Thyroid gland (tissue), 4 donors: ENCODE measurements around the gene CWC22. TPM values are rescaled to one million over a fixed set of nuclear protein-coding genes. Genes with fewer than 3 reads are reported as not detected.

Experiments used
- DNase-seq, 2 donors: peaks; one replicate each; pipeline ENCODE4 v3.0.0-alpha.2; 2019
- H3K27ac ChIP-seq, 3 donors: fragments of 200-600 bp; sonication (generic); 1 replicate in 2 of 3; 2 replicates in 1 of 3; pipeline ENCODE4 v1.5.1; 2016 to 2019; ENCODE audit warnings: mild to moderate bottlenecking in 1 of 3, moderate library complexity in 1 of 3
- H3K27me3 ChIP-seq: fragments of 200-600 bp; sonication (generic); one replicate; pipeline ENCODE4 v1.5.1; 2019
- H3K36me3 ChIP-seq, 2 donors: fragments of 200-600 bp; sonication (generic); one replicate each; pipeline ENCODE4 v1.5.1; 2016 to 2019
- H3K4me1 ChIP-seq, 2 donors: fragments of 200-600 bp; sonication (generic); one replicate each; pipeline ENCODE4 v1.5.1; 2017 to 2019
- H3K4me3 ChIP-seq, 3 donors: fragments of 200-600 bp; sonication (generic); replicated peaks in 1 of 3; 1 replicate in 2 of 3; 2 replicates in 1 of 3; pipeline ENCODE4 v1.5.1; 2016; ENCODE audit warnings: mild to moderate bottlenecking in 1 of 3
- H3K9me3 ChIP-seq: fragments of 200-600 bp; sonication (generic); one replicate; pipeline ENCODE4 v1.5.1; 2017
- POLR2A ChIP-seq, 2 donors: fragments of 450-650 bp; IDR thresholded peaks; one replicate each; pipeline ENCODE4 v1.6.1; 2017; ENCODE audit warnings: antibody characterized with exemption in 2 of 2, mild to moderate bottlenecking in 2 of 2, moderate library complexity in 1 of 2
- WGBS, 2 donors: methylation state at CpG; one replicate each; pipeline ENCODE4 v1.1.5; 2017; 5-methylcytosine and 5-hydroxymethylcytosine counted together
- intact Hi-C: fragments of 100-400 bp; cut with DNase I; formaldehyde crosslinking; loops from one replicate; pipeline ENCODE4 v1.15.1; 2023
- total RNA-seq, 4 donors: library from RNA; depleted of rRNA; stranded (reverse); fragments of >200 nt; gene quantifications; one replicate each; pipeline ENCODE4 v1.2.3, GENCODE V29; 2016
- TF ChIP-seq, protein P1 (sequence below), 6 experiments: fragments of 200-600 bp in 3 of 6; fragments of 450-650 bp in 3 of 6; sonication (generic) in 3 of 6; IDR thresholded peaks; one replicate each; pipeline ENCODE4 v1.5.1; 2016 to 2019; ENCODE audit warnings: antibody characterized with exemption in 6 of 6, mild to moderate bottlenecking in 2 of 6, inconsistent platforms in 1 of 6, moderate library complexity in 1 of 6

Gene CWC22
- total RNA-seq, 4 donors from 2014 or later, result 22.0 to 31.7 (median 26.8) TPM

DNA sequence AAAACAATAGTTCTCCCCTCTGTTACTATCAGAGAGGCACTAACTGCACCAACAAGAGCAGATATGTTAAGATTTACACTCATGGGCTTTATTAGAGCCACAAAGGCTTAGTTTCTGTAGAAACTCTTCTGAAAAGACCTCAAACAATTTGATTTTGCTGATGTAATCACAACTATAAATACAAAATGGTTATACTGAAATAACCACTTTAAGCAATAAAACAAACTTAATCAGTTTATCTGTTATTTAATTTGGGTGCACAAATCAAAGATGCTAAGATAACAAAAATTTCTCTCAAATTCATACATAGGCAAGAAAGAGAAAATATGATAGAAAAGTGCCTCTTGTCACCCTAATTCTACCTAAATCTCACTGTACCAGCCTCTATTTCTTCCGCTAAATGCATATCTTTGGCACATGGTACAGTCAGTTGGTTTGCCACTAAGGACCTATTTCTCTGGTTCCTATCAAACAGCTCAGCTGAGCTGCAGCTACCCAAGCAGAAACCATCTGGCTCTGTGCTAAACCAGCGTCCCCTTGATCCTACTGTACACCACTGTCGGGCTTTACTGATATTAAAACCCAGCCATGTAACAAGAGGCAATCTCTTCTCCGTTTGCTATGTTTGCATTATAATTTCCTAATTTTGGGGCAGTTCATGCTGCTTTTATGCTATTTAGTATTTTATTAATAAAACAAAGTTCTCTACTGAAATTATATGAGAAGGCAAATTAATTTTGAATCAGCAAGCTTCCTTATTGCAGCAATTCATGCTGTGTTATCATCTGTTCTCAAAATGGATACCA is 60.1 kb downstream of the CWC22 start:
- no peak overlapping the region for H3K4me3 ChIP-seq
- no peaks in the 10 kb centered on the region for H3K4me1 ChIP-seq
- no peak for DNase-seq
- H3K27me3 ChIP-seq, result no peaks in the 10 kb centered on the region
- no peak overlapping the region for H3K27ac ChIP-seq
- H3K9me3 ChIP-seq, result no peaks in the 10 kb centered on the region
- 98 to 100% methylated on average over 4 of the region's 4 CpGs for WGBS, 2 donors
- H3K36me3 ChIP-seq, result peaks cover 12 to 24% of the 10 kb centered on the region in 2 donors
- TF ChIP-seq, protein P1, sequence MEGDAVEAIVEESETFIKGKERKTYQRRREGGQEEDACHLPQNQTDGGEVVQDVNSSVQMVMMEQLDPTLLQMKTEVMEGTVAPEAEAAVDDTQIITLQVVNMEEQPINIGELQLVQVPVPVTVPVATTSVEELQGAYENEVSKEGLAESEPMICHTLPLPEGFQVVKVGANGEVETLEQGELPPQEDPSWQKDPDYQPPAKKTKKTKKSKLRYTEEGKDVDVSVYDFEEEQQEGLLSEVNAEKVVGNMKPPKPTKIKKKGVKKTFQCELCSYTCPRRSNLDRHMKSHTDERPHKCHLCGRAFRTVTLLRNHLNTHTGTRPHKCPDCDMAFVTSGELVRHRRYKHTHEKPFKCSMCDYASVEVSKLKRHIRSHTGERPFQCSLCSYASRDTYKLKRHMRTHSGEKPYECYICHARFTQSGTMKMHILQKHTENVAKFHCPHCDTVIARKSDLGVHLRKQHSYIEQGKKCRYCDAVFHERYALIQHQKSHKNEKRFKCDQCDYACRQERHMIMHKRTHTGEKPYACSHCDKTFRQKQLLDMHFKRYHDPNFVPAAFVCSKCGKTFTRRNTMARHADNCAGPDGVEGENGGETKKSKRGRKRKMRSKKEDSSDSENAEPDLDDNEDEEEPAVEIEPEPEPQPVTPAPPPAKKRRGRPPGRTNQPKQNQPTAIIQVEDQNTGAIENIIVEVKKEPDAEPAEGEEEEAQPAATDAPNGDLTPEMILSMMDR (IDR thresholded peaks at IDR 0.05), result no peak
- TF ChIP-seq POLR2A (IDR thresholded peaks at IDR 0.05), result no peak
- intact Hi-C loops, result no loop called here

DNA sequence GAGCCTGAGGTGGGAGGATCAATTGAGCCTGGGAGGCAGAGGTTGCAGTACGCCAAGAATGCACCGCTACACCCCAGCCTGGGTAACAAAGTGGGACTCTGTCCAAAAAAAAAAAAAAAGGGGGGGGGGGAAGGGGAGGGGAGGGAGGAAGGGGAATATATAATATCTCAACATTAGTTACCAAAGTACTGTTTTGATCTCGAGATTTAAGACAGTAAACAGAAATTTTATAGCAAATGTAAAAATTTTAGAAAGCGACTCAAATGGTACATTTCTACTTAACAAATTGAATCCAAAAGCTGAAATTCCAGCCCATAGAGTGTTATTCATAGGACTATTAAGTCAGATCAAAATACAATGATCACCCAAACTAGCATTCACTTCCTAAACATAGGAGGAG is 60.8 kb downstream of the CWC22 start:
- Histone ChIP-seq H3K4me1 (no peaks in the 10 kb centered on the region), H3K9me3 (no peaks in the 10 kb centered on the region), H3K27me3 (no peaks in the 10 kb centered on the region), H3K4me3 (no peak overlapping the region), H3K27ac (no peak overlapping the region), H3K36me3 (peaks cover 12 to 17% of the 10 kb centered on the region in 2 donors)
- 98 to 99% methylated on average over 4 of the region's 4 CpGs for WGBS, 2 donors
- intact Hi-C loops, result no loop called here
- DNase-seq, result no peak
- TF ChIP-seq POLR2A (IDR thresholded peaks at IDR 0.05), result no peak
- TF ChIP-seq, protein P1 (IDR thresholded peaks at IDR 0.05), result no peak

DNA sequence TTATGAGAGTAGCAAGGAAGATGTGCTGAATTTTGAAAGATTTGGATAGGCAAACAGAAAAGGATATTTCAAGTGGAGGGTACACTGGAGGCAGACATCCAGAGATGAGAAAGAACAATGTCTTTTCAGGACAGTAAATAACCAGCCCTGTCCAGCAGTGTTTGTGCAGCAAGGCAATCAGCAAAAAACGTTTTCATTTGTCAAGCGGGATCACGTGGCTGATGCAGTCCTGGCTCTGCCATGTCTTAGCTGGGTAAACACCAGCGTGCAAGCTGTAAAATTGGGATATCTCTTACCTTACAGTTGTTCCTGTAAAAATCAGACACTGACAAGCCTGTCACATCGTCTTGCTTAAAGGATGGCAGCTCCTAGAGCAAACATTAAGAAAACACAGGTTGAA is 67.8 kb downstream of the CWC22 start:
- no peak for DNase-seq
- no peaks in the 10 kb centered on the region for H3K4me1 ChIP-seq
- no peak overlapping the region for H3K27ac ChIP-seq
- no peak overlapping the region for H3K4me3 ChIP-seq
- no peaks in the 10 kb centered on the region for H3K27me3 ChIP-seq
- intact Hi-C loops, result no loop called here
- 79 to 89% methylated on average over 5 of the region's 5 CpGs for WGBS, 2 donors
- TF ChIP-seq, protein P1 (IDR thresholded peaks at IDR 0.05), result no peak
- TF ChIP-seq POLR2A (IDR thresholded peaks at IDR 0.05), result no peak
- no peaks in the 10 kb centered on the region for H3K9me3 ChIP-seq
- no peaks in the 10 kb centered on the region for H3K36me3 ChIP-seq

DNA sequence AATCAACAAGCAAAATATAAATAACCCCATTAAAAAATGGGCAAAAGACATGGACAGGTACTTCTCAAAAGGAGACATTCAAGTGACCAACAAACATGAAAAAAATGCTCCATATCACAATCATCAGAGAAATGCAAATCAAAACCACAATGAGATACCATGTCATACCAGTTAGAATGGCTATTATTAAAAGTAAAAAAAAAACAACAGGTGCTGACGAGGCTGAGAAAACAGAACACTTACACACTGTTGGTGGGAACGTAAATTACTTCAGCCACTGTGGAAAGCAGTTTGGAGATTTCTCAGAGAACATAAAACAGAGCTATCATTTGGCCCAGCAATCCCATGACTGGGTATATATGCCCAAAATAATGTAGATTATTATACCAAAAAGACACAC is 69.1 kb downstream of the CWC22 start:
- TF ChIP-seq, protein P1 (IDR thresholded peaks at IDR 0.05), result no peak
- no peak for TF ChIP-seq POLR2A (IDR thresholded peaks at IDR 0.05)
- Histone ChIP-seq H3K36me3 (no peaks in the 10 kb centered on the region), H3K27me3 (no peaks in the 10 kb centered on the region), H3K27ac (no peak overlapping the region), H3K4me1 (no peaks in the 10 kb centered on the region), H3K4me3 (no peak overlapping the region), H3K9me3 (no peaks in the 10 kb centered on the region)
- DNase-seq, result no peak
- intact Hi-C loops, result no loop called here
- WGBS, 2 donors, result 96 to 98% methylated on average over 2 of the region's 2 CpGs

DNA sequence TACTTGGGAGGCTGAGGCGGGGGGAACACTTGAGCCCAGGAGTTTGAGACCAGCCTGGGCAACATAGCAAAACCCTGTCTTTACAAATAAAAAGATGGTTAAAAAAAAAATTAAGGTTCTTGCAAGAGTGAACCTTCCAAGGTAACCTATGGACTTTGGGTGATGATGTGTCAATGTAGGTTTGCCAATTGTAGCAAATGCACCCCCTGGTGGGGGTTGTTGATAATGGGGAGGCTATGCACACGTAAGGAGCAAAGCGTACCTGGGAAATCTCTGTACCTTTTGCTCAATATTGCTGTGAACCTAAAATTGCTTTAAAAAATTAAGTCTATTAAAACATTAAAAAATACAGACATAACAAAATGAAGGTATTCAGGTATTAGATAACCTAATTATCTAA is 70.4 kb downstream of the CWC22 start:
- no peak overlapping the region for H3K4me3 ChIP-seq
- no peak overlapping the region for H3K27ac ChIP-seq
- H3K36me3 ChIP-seq, result no peaks in the 10 kb centered on the region
- 96 to 98% methylated on average over 3 of the region's 3 CpGs for WGBS, 2 donors
- no peaks in the 10 kb centered on the region for H3K4me1 ChIP-seq
- TF ChIP-seq, protein P1 (IDR thresholded peaks at IDR 0.05), result peak in 1 of 6 experiments; percentile 30
- TF ChIP-seq POLR2A (IDR thresholded peaks at IDR 0.05), result no peak
- no peaks in the 10 kb centered on the region for H3K27me3 ChIP-seq
- no peaks in the 10 kb centered on the region for H3K9me3 ChIP-seq
- intact Hi-C loops, result no loop called here
- DNase-seq, result peak in 1 of 2 donors; percentile 2
